Measurements from ENCODE around the gene GRIK1.
A peak's percentile ranks its signal among the peaks of the same experiment; 100 is the strongest.
"Not testable (repeated sequence)": the region's sequence is repeated elsewhere in the genome, so short reads cannot be mapped to it uniquely, and the experiment has no call there.

Gene GRIK1

GRCh38 chr21:29939924-29940275 lies at the start of gene GRIK1:
TSS of gene GRIK1 (minus strand) at chr21:29939996.
- DNase-seq (ENCODE audit: low read depth) = peak; percentile 0

GRCh38 chr21:29987762-29988161 lies 48.0 kb upstream of the GRIK1 start:
- DNase-seq (ENCODE audit: low read depth) = no peak

- DNase-seq (ENCODE audit: low read depth) = no peak
Observed at GRCh38 chr21:29985866-29986265, 46.1 kb upstream of the GRIK1 start.

GRCh38 chr21:29979043-29979442 lies 39.2 kb upstream of the GRIK1 start:
- no peak for DNase-seq (ENCODE audit: low read depth)

- no peak for DNase-seq (ENCODE audit: low read depth)
Observed at GRCh38 chr21:29975776-29976175, 36.0 kb upstream of the GRIK1 start.

GRCh38 chr21:29973258-29973657 lies 33.5 kb upstream of the GRIK1 start:
- DNase-seq (ENCODE audit: low read depth) = no peak

- no peak for DNase-seq (ENCODE audit: low read depth)
Observed at GRCh38 chr21:29961291-29962027, 21.7 kb upstream of the GRIK1 start.

GRCh38 chr21:29958551-29958950 lies 18.8 kb upstream of the GRIK1 start:
- DNase-seq (ENCODE audit: low read depth) = no peak

GRCh38 chr21:29958035-29958434 lies 18.2 kb upstream of the GRIK1 start:
- DNase-seq (ENCODE audit: low read depth) = not testable (repeated sequence)

- DNase-seq (ENCODE audit: low read depth) = no peak
Observed at GRCh38 chr21:29953690-29954089, 13.9 kb upstream of the GRIK1 start.

- no peak for DNase-seq (ENCODE audit: low read depth)
Observed at GRCh38 chr21:29953072-29953471, 13.3 kb upstream of the GRIK1 start.

- DNase-seq (ENCODE audit: low read depth) = no peak
Observed at GRCh38 chr21:29951911-29952310, 12.1 kb upstream of the GRIK1 start.

- no peak for DNase-seq (ENCODE audit: low read depth)
Observed at GRCh38 chr21:29949991-29950390, 10.2 kb upstream of the GRIK1 start.

GRCh38 chr21:29947119-29947518 lies 7.3 kb upstream of the GRIK1 start:
- DNase-seq (ENCODE audit: low read depth) = no peak

GRCh38 chr21:29943885-29944284 lies 4.1 kb upstream of the GRIK1 start:
- DNase-seq (ENCODE audit: low read depth) = no peak

GRCh38 chr21:29942034-29942433 lies 2.2 kb upstream of the GRIK1 start:
- no peak for DNase-seq (ENCODE audit: low read depth)

- no peak for DNase-seq (ENCODE audit: low read depth)
Observed at GRCh38 chr21:29940991-29941390, 1.2 kb upstream of the GRIK1 start.

- DNase-seq (ENCODE audit: low read depth) = no peak
Observed at GRCh38 chr21:29940361-29940760, 565 bp upstream of the GRIK1 start.

- DNase-seq (ENCODE audit: low read depth) = peak; percentile 5
Observed at GRCh38 chr21:29939104-29939923, 482 bp downstream of the GRIK1 start.

- DNase-seq (ENCODE audit: low read depth) = no peak
Observed at GRCh38 chr21:29938776-29939103, 1.1 kb downstream of the GRIK1 start.

GRCh38 chr21:29933088-29933487 lies 6.7 kb downstream of the GRIK1 start:
- DNase-seq (ENCODE audit: low read depth) = no peak

GRCh38 chr21:29928537-29928936 lies 11.3 kb downstream of the GRIK1 start:
- DNase-seq (ENCODE audit: low read depth) = no peak

- DNase-seq (ENCODE audit: low read depth) = no peak
Observed at GRCh38 chr21:29920938-29921337, 18.9 kb downstream of the GRIK1 start.

GRCh38 chr21:29914326-29914725 lies 25.5 kb downstream of the GRIK1 start:
- no peak for DNase-seq (ENCODE audit: low read depth)

Measured in iris pigment epithelial cell (primary cell).